GM06990 (cell line): ENCODE results near the gene ZBED5.

Source experiments
- DNase-seq: peaks from one replicate; pipeline ENCODE4 v3.0.0-alpha.2; 2011; ENCODE audit not compliant: insufficient read length; ENCODE audit errors: extremely low read depth
- H3K27me3 ChIP-seq: replicated peaks from 2 replicates; pipeline ENCODE4 v1.6.0; 2011; ENCODE audit warnings: low read length; ENCODE audit not compliant: control insufficient read depth, insufficient read depth
- H3K36me3 ChIP-seq: 2 replicates; pipeline ENCODE4 v1.5.1; 2011; ENCODE audit warnings: low read length; ENCODE audit not compliant: control insufficient read depth, insufficient read depth
- H3K4me3 ChIP-seq: replicated peaks from 2 replicates; pipeline ENCODE4 v1.5.1; 2011; ENCODE audit warnings: low read depth, mild to moderate bottlenecking, control low read depth, low read length
- CTCF ChIP-seq: IDR thresholded peaks from 2 replicates; pipeline ENCODE4 v1.5.1; 2011; ENCODE audit warnings: low read length, control low read depth, mild to moderate bottlenecking, inconsistent platforms; ENCODE audit not compliant: insufficient read depth, poor library complexity, severe bottlenecking

ZBED5 gene

GRCh38 chr11:10872097-10872496 lies 14.2 kb upstream of the ZBED5 start:
- no peaks in the 10 kb centered on the region for H3K36me3 ChIP-seq
- no peak overlapping the region for H3K4me3 ChIP-seq
- no peak for TF ChIP-seq CTCF
- no peaks in the 10 kb centered on the region for H3K27me3 ChIP-seq
- DNase-seq = no peak

- H3K36me3 ChIP-seq = no peaks in the 10 kb centered on the region
- H3K27me3 ChIP-seq = no peaks in the 10 kb centered on the region
- no peak for DNase-seq
- no peak overlapping the region for H3K4me3 ChIP-seq
- no peak for TF ChIP-seq CTCF
Measured at GRCh38 chr11:10868352-10868751, 10.5 kb upstream of the ZBED5 start.

- no peak for TF ChIP-seq CTCF
- no peaks in the 10 kb centered on the region for H3K27me3 ChIP-seq
- DNase-seq = no peak
- no peak overlapping the region for H3K4me3 ChIP-seq
- no peaks in the 10 kb centered on the region for H3K36me3 ChIP-seq
Measured at GRCh38 chr11:10866893-10867331, 9.1 kb upstream of the ZBED5 start.

- no peak for DNase-seq
- Histone ChIP-seq H3K36me3 (no peaks in the 10 kb centered on the region), H3K27me3 (no peaks in the 10 kb centered on the region), H3K4me3 (no peak overlapping the region)
- no peak for TF ChIP-seq CTCF
Measured at GRCh38 chr11:10865837-10866270, 8.0 kb upstream of the ZBED5 start.

- Histone ChIP-seq H3K36me3 (no peaks in the 10 kb centered on the region), H3K27me3 (no peaks in the 10 kb centered on the region), H3K4me3 (no peak overlapping the region)
- TF ChIP-seq CTCF = no peak
- DNase-seq = no peak
Measured at GRCh38 chr11:10864688-10865087, 6.8 kb upstream of the ZBED5 start.

- H3K4me3 ChIP-seq = no peak overlapping the region
- no peaks in the 10 kb centered on the region for H3K36me3 ChIP-seq
- H3K27me3 ChIP-seq = no peaks in the 10 kb centered on the region
- TF ChIP-seq CTCF = no peak
- DNase-seq = no peak
Measured at GRCh38 chr11:10862446-10862845, 4.6 kb upstream of the ZBED5 start.
